Keratinocyte (primary cell): ENCODE measurements around the gene AGL. TPM values are rescaled to one million over a fixed set of nuclear protein-coding genes. Genes with fewer than 3 reads are reported as not detected.

Experiments
- DNase-seq: peaks from one replicate; pipeline ENCODE4 v3.0.0-alpha.2; 2011; ENCODE audit warnings: low read depth, missing footprints, low spot score
- FAIRE-seq: peaks from 2 replicates; lab custom pipeline; 2011; peaks lifted over from hg19 to GRCh38; lab: Jason Lieb, UNC
- H2AFZ ChIP-seq: 2 replicates; pipeline ENCODE4 v1.6.0; 2012; ENCODE audit warnings: low read length, control low read depth, inconsistent platforms; ENCODE audit not compliant: control insufficient read depth
- H3K27ac ChIP-seq: 2 replicates; pipeline ENCODE4 v1.5.1; 2011; ENCODE audit warnings: low read length; ENCODE audit not compliant: control insufficient read depth, insufficient read depth
- H3K27me3 ChIP-seq: 3 replicates; pipeline ENCODE4 v1.6.0; 2011; ENCODE audit warnings: low read length; ENCODE audit not compliant: control insufficient read depth, insufficient read depth; ENCODE audit errors: extremely low read depth
- H3K36me3 ChIP-seq, 2 experiments: 2 replicates in 1 of 2; 3 replicates in 1 of 2; pipeline ENCODE4 v1.5.1; 2011; ENCODE audit warnings: low read length in 2 of 2, mild to moderate bottlenecking in 1 of 2; ENCODE audit not compliant: control insufficient read depth in 2 of 2, insufficient read depth in 2 of 2; ENCODE audit errors: extremely low read depth in 1 of 2
- H3K4me1 ChIP-seq: 3 replicates; pipeline ENCODE4 v1.5.1; 2011; ENCODE audit warnings: low read length; ENCODE audit not compliant: control insufficient read depth, insufficient read depth; ENCODE audit errors: extremely low read depth
- H3K4me2 ChIP-seq: 3 replicates; pipeline ENCODE4 v1.6.0; 2011; ENCODE audit warnings: low read depth, low read length; ENCODE audit not compliant: control insufficient read depth, insufficient read depth; ENCODE audit errors: extremely low read depth
- H3K4me3 ChIP-seq, 3 experiments: fragments of 200-600 bp in 1 of 3; sonication (generic) in 1 of 3; 2 replicates in 2 of 3; 3 replicates in 1 of 3; pipeline ENCODE4 v1.5.1; 2011 to 2016; ENCODE audit warnings: low read length in 3 of 3, mild to moderate bottlenecking in 3 of 3, control low read depth in 2 of 3, inconsistent platforms in 1 of 3, low read depth in 1 of 3, mixed read lengths in 1 of 3, mixed run types in 1 of 3, moderate library complexity in 1 of 3; ENCODE audit not compliant: control insufficient read depth in 2 of 3, insufficient read depth in 2 of 3; ENCODE audit errors: extremely low read depth in 1 of 3
- H3K79me2 ChIP-seq: 2 replicates; pipeline ENCODE4 v1.6.0; 2012; ENCODE audit warnings: low read length; ENCODE audit not compliant: control insufficient read depth, insufficient read depth
- H3K9ac ChIP-seq: 3 replicates; pipeline ENCODE4 v1.6.0; 2011; ENCODE audit warnings: low read length; ENCODE audit not compliant: control insufficient read depth, insufficient read depth; ENCODE audit errors: extremely low read depth
- H3K9me1 ChIP-seq: 3 replicates; pipeline ENCODE4 v1.6.0; 2011; ENCODE audit warnings: low read length; ENCODE audit not compliant: control insufficient read depth, insufficient read depth; ENCODE audit errors: extremely low read depth
- H3K9me3 ChIP-seq: 2 replicates; pipeline ENCODE4 v1.5.1; 2012; ENCODE audit warnings: low read depth, low read length; ENCODE audit not compliant: control insufficient read depth
- H4K20me1 ChIP-seq: 3 replicates; pipeline ENCODE4 v1.6.0; 2011; ENCODE audit warnings: low read length; ENCODE audit not compliant: control insufficient read depth, insufficient read depth; ENCODE audit errors: extremely low read depth
- CTCF ChIP-seq, 3 experiments: IDR thresholded peaks in 1 of 3; conservative IDR thresholded peaks in 1 of 3; optimal IDR thresholded peaks in 1 of 3; 2 replicates in 2 of 3; 3 replicates in 1 of 3; pipeline versions ENCODE3 to v1.5.1; 2011; ENCODE audit warnings: low read length in 3 of 3, mild to moderate bottlenecking in 3 of 3, moderate library complexity in 2 of 3, control low read depth in 1 of 3, inconsistent platforms in 1 of 3; ENCODE audit not compliant: insufficient read depth in 2 of 3; ENCODE audit errors: extremely low read depth in 1 of 3
- EZH2 ChIP-seq: IDR thresholded peaks from one replicate; pipeline ENCODE4 v1.6.1; 2012; ENCODE audit warnings: inconsistent platforms, mild to moderate bottlenecking, low read length, moderate library complexity
- dilution Hi-C: fragments of 300-500 bp; cut with MboI; formaldehyde crosslinking; loops from one replicate; pipeline ENCODE4 v1.7.0; 2020; ENCODE audit warnings: low sequenced_read_pairs; ENCODE audit not compliant: extremely low pct_ligation_motif_present
- polyA plus RNA-seq, 5 experiments: library from polyadenylated mRNA; depleted of rRNA in 3 of 5; stranded (reverse) in 3 of 5; stranded (forward) in 1 of 5; unstranded in 1 of 5; fragments of >200 nt; gene quantifications; 1 replicate in 1 of 5; 2 replicates in 3 of 5; 3 replicates in 1 of 5; pipeline versions ENCODE4 v1.2.1 to v1.2.3, GENCODE V29; 2011 to 2012; ENCODE audit warnings: missing spikeins in 2 of 5, low read depth in 1 of 5, low replicate concordance in 1 of 5

Gene AGL
- polyA plus RNA-seq, 1 donor (not counting 4 experiments of a cell fraction or from before 2014, with no cell fraction given), result 8.2 TPM

GRCh38 chr1:99877568-99877967, 27.4 kb downstream of the AGL start:
- no peaks in the 10 kb centered on the region for H4K20me1 ChIP-seq
- no peak for FAIRE-seq
- TF ChIP-seq EZH2 (no peak), CTCF (optimal IDR thresholded peaks at IDR 0.05 in 1 of 3, IDR thresholded peaks at IDR 0.05 in 1 of 3, conservative IDR thresholded peaks at IDR 0.05 in 1 of 3; ENCODE audit: extremely low read depth in 1 of 3, insufficient read depth in 2 of 3, low read length in 3 of 3) (no peak)
- H3K9me3 ChIP-seq, result no peaks in the 10 kb centered on the region
- no peak overlapping the region for H2AFZ ChIP-seq
- H3K4me2 ChIP-seq, result no peak overlapping the region
- no peak overlapping the region for H3K27ac ChIP-seq
- DNase-seq, result no peak
- H3K9ac ChIP-seq, result no peak overlapping the region
- H3K4me1 ChIP-seq, result no peaks in the 10 kb centered on the region
- no peaks in the 10 kb centered on the region for H3K79me2 ChIP-seq
- no peaks in the 10 kb centered on the region for H3K9me1 ChIP-seq
- peaks cover 1 to 5% of the 10 kb centered on the region in 2 experiments for H3K36me3 ChIP-seq
- no peaks in the 10 kb centered on the region for H3K27me3 ChIP-seq
- no peak overlapping the region for H3K4me3 ChIP-seq
- dilution Hi-C loops, result no loop called here

- Histone ChIP-seq H3K79me2 (no peaks in the 10 kb centered on the region), H4K20me1 (no peaks in the 10 kb centered on the region), H2AFZ (no peak overlapping the region), H3K9me1 (no peaks in the 10 kb centered on the region), H3K27me3 (no peaks in the 10 kb centered on the region), H3K9ac (no peak overlapping the region), H3K36me3 (peaks cover 4 to 5% of the 10 kb centered on the region in 2 experiments), H3K27ac (no peak overlapping the region), H3K4me2 (no peak overlapping the region), H3K4me1 (peaks cover 4% of the 10 kb centered on the region), H3K9me3 (no peaks in the 10 kb centered on the region), H3K4me3 (no peak overlapping the region)
- DNase-seq, result no peak
- dilution Hi-C loops, result no loop called here
- TF ChIP-seq CTCF (optimal IDR thresholded peaks at IDR 0.05 in 1 of 3, IDR thresholded peaks at IDR 0.05 in 1 of 3, conservative IDR thresholded peaks at IDR 0.05 in 1 of 3; ENCODE audit: extremely low read depth in 1 of 3, insufficient read depth in 2 of 3, low read length in 3 of 3) (no peak), EZH2 (no peak)
- FAIRE-seq, result no peak
These were observed 36.0 kb downstream of the AGL start for GRCh38 chr1:99886179-99886578.
